ENCODE measurements around the gene STK11.

Gene STK11

DNA sequence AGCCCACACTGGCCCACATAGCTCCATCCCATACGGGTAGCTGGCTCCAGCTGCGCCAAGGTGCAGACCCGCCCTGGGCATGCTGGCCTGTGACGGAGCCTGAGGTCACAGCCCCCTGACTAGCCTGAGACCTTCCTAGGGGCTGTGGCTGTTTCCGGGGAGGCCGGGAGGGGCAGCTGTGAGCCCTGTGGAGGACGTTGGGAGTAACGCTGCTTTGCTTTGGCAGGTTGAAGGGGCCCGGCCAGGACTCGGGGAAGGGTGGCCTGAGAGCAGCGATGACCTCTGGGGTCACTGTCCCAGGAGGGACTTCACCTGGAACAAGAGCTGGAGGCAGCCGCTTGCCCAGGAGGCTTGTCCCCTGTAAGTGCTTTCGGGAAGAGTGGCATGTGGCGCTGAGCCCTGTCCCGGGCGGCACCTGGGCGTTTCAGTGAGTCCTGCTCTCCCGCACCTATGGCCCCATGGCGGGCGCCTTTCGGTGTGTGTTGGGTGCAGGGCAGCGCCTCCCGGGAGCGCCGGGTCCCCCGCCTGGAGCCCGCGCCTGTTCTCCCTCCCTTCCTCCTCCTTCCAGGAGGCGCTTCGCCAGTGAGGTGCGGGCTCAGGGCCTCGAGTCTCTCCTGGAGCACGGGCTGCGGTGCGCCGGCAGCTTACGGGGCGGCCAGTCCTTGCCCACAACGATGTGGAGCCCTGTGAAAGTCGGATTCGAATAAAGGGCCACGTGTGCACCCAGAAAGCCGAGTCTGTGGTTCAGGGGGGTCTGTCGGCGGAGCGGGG lies 68.7 kb downstream of the STK11 start:
- TF ChIP-seq, protein P1, sequence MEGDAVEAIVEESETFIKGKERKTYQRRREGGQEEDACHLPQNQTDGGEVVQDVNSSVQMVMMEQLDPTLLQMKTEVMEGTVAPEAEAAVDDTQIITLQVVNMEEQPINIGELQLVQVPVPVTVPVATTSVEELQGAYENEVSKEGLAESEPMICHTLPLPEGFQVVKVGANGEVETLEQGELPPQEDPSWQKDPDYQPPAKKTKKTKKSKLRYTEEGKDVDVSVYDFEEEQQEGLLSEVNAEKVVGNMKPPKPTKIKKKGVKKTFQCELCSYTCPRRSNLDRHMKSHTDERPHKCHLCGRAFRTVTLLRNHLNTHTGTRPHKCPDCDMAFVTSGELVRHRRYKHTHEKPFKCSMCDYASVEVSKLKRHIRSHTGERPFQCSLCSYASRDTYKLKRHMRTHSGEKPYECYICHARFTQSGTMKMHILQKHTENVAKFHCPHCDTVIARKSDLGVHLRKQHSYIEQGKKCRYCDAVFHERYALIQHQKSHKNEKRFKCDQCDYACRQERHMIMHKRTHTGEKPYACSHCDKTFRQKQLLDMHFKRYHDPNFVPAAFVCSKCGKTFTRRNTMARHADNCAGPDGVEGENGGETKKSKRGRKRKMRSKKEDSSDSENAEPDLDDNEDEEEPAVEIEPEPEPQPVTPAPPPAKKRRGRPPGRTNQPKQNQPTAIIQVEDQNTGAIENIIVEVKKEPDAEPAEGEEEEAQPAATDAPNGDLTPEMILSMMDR (conservative IDR thresholded peaks at IDR 0.05; ENCODE audit: low read depth, low read length): no peak
- no peak overlapping the region for H3K4me3 ChIP-seq (ENCODE audit: low read length)
- DNase-seq (ENCODE audit: low read depth): no peak

- DNase-seq (ENCODE audit: low read depth): no peak
- TF ChIP-seq, protein P1 (conservative IDR thresholded peaks at IDR 0.05; ENCODE audit: low read depth, low read length): no peak
- peak overlapping the region; percentile 24 for H3K4me3 ChIP-seq (ENCODE audit: low read length)
Measured at GRCh38 chr19:1274852-1275259, 69.3 kb downstream of the STK11 start.

DNA sequence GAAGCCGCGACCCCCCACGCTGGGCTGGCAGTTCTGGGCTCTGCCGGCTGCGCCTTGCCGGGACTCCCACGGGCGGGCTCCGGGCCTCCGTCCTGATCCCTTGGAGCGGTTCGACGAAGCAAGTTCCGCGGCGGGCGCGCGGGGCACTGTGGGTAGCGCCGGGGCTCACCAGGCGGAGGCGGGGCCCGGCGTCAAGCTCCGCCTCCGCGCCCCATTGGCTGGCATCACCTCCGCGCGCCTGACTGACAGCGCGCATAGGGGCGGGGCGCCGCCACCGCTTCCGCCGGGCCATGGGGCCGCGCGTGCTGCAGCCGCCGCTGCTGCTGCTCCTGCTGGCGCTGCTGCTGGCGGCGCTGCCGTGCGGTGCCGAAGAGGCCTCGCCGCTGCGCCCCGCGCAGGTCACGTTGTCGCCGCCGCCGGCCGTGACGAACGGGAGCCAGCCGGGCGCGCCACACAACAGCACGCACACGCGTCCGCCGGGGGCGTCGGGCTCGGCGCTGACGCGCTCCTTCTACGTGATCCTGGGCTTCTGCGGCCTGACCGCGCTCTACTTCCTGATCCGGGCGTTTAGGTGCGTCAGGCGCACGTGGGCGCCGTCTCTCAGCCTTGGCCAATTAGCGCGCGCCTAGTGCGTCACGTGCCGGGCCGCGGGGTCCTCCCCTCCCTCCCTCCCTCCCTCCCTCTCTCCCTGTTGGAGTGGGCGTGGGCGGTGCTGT lies 69.8 kb downstream of the STK11 start, which contains the start of gene FAM174C:
Gene FAM174C, plus strand, starts transcription at position 271 of the 716 bp plus-strand sequence. Its CDS starts 20 bp downstream, at position 291.
- TF ChIP-seq, protein P1 (conservative IDR thresholded peaks at IDR 0.05; ENCODE audit: low read depth, low read length): no peak
- DNase-seq (ENCODE audit: low read depth): peak; percentile 93
- H3K4me3 ChIP-seq (ENCODE audit: low read length): peak within 1 kb of the TSS; percentile 60

DNA sequence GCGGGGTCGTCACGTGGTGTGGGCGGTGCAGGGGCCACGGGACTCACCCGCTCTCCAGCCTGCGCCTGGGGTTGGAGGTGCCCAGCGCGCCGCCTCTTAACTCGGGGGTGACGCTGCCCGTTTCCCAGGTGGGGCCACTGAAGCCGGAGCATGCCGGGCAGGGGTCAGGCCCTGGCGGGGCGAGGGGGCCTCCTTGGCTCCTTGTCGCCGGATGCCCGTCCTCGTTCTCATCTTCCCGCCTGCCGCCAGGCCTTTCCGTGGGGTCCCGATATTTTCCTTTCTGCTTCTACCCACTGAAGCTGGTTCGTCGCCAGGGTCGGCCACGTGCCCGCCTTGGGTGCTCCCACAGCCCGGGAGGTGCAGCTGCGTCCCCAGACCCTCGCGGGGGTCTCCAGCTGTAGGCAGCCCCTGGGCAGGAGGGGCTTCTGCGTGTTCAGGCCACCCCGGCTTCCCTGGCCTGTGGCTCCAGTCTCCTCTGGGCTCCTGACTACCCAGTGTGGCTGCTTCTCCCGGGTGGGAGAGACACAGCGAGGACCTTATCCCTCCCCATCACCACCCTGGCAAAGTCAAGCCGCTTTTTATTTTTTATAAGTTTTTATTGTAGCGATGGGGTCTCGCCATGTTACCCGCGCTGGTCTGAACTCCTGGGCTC lies 70.5 kb downstream of the STK11 start:
- DNase-seq (ENCODE audit: low read depth): no peak
- TF ChIP-seq, protein P1 (conservative IDR thresholded peaks at IDR 0.05; ENCODE audit: low read depth, low read length): no peak
- H3K4me3 ChIP-seq (ENCODE audit: low read length): peak overlapping the region; percentile 60

- H3K4me3 ChIP-seq (ENCODE audit: low read length): peak overlapping the region; percentile 60
- no peak for DNase-seq (ENCODE audit: low read depth)
- TF ChIP-seq, protein P1 (conservative IDR thresholded peaks at IDR 0.05; ENCODE audit: low read depth, low read length): no peak
Measured at GRCh38 chr19:1276628-1277022, 71.0 kb downstream of the STK11 start.

- TF ChIP-seq, protein P1 (conservative IDR thresholded peaks at IDR 0.05; ENCODE audit: low read depth, low read length): no peak
- H3K4me3 ChIP-seq (ENCODE audit: low read length): no peak overlapping the region
- no peak for DNase-seq (ENCODE audit: low read depth)
Measured at GRCh38 chr19:1277061-1277460, 71.5 kb downstream of the STK11 start.
